GM19452 (cell line): ENCODE data around the gene SLC7A9.
"Not testable (repeated sequence)": the region's sequence is repeated elsewhere in the genome, so short reads cannot be mapped to it uniquely, and the experiment has no call there.

Source experiments
- ATAC-seq: cut with Tn5 transposase; IDR thresholded peaks from one replicate; pipeline ENCODE4 v1.9.1; 2021; ENCODE audit not compliant: unreplicated experiment

The SLC7A9 gene

GRCh38 chr19:32808236-32808635, 61.3 kb downstream of the SLC7A9 start:
- no peak for ATAC-seq

GRCh38 chr19:32802840-32803239, 66.7 kb downstream of the SLC7A9 start:
- no peak for ATAC-seq

- ATAC-seq, result no peak
These were observed 68.8 kb downstream of the SLC7A9 start for GRCh38 chr19:32800754-32801153.

GRCh38 chr19:32800191-32800590, 69.4 kb downstream of the SLC7A9 start:
- no peak for ATAC-seq

- no peak for ATAC-seq
These were observed 71.4 kb downstream of the SLC7A9 start for GRCh38 chr19:32798201-32798600.

- no peak for ATAC-seq
These were observed 80.1 kb downstream of the SLC7A9 start for GRCh38 chr19:32789429-32789828.

- ATAC-seq, result not testable (repeated sequence)
These were observed 81.7 kb downstream of the SLC7A9 start for GRCh38 chr19:32787895-32788294.

GRCh38 chr19:32787161-32787813, 82.3 kb downstream of the SLC7A9 start:
- not testable (repeated sequence) for ATAC-seq

GRCh38 chr19:32782089-32782488, 87.5 kb downstream of the SLC7A9 start:
- not testable (repeated sequence) for ATAC-seq

- no peak for ATAC-seq
These were observed 88.3 kb downstream of the SLC7A9 start for GRCh38 chr19:32781280-32781679.
